GM18498 (cell line): Measurements from ENCODE around the gene ACACA.

ENCODE experiments used
- ATAC-seq: cut with Tn5 transposase; IDR thresholded peaks from one replicate; pipeline ENCODE4 v1.9.1; 2021; ENCODE audit warnings: mild to moderate bottlenecking, moderate library complexity; ENCODE audit not compliant: unreplicated experiment

ACACA gene

GRCh38 chr17:37142294-37142896 lies 264.2 kb downstream of the ACACA start:
- no peak for ATAC-seq

GRCh38 chr17:37138571-37139120 lies 268.0 kb downstream of the ACACA start:
- no peak for ATAC-seq

- no peak for ATAC-seq
These were observed 268.6 kb downstream of the ACACA start for GRCh38 chr17:37137906-37138514.

- no peak for ATAC-seq
These were observed 269.5 kb downstream of the ACACA start for GRCh38 chr17:37137070-37137610.

DNA sequence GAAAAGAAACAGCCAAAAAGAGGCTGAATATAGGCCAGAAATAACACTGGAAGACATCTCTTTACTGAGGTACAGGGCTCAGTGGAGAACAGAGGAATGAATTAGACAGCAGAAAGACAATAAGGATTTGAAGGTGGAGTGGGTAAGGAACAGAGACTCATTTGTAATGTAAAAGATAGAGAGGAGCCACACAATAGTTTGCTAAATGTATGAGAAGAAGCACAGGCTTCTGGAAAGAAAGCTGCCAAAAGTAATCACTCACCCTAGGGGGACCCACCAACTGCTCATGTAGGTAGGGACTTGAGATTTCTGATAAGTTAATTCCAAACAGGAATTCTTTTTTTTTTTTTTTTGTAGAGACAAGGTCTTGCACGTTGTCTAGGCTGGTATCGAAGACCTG lies 271.1 kb downstream of the ACACA start:
- ATAC-seq = no peak

DNA sequence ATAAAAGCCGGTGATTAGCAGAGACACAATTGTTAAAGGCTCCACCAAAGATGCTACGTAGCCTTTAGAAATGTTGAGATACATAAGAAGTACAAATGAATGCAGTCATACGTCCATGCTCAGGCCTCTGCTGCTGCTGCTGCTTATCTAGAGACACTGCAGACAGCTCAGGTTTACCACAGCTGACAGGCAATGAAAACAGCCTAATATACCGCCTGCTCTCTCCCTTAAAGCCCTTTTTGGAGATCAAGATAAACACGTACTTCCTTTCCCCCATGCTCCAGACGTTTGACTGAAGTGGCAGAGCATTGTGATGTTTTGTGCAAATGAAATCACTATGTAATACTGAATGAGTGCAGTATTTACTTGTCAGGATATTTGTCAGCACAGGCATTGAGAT lies 272.6 kb downstream of the ACACA start:
- ATAC-seq = no peak

DNA sequence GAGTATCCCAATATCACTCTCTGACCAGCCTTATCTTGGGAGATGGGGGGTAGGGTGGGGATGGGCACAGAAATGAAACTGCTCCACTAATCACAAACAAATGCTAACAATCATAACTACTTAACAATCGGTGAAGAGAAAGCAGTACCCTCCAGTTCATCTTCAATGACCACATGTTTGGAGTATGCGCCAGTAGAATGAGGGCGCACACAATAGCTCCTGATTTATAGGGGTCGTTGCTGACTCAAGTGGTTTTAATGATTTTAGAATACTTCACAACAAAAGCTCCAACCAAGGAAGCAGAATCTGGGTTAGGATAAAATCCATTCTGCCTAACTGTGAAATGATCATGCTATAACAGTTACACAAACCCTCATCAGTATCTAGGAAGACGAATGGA lies 273.5 kb downstream of the ACACA start:
- ATAC-seq = no peak

DNA sequence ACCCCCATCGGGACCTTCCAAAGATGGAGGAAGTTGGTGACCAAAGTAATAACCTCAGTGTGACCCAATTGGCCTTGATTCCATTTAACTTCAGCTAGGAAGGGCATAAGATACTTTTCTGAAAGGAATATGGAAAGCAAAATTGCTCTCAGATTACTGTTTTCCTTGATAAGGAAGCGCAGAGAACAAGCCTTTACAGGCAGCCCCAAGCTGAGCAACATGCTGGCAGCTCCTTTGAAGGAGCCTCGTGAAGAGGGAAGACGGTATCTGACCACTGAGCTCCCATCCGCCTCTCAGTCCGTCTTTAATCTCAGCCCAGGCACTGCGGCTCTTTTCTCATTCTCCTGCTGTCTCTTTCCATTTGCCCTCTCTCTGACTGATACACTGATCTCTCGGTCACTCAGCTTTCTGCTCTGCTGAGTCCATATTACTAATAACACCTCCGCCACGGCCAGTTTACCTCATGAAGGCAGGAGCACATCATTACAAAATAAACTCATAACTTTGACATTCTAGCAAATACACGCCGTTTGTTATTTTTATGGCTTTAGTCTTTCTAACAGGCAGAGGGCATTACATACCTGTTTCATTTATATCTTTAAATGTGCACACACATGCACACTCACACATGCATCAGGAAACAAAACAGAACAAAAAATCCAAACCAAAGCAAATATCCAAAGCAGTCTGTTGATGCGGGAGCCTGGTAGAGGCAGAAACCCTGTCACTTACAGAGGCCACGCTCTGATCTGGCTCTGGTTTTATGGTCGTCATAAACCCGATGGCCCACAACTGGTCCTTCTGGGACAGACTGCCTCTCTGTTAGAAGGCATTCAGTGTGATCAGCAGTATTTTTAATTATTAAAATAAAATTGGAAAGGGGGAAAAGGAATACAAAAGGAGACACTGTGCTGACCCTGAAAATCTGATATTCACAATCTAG lies 274.7 kb downstream of the ACACA start:
- ATAC-seq = no peak

- ATAC-seq = no peak
These were observed 275.6 kb downstream of the ACACA start for GRCh38 chr17:37130984-37131446.

GRCh38 chr17:37124821-37125173 lies 281.8 kb downstream of the ACACA start:
- ATAC-seq = no peak

GRCh38 chr17:37123941-37124820 lies 282.5 kb downstream of the ACACA start:
- no peak for ATAC-seq

- no peak for ATAC-seq
These were observed 283.2 kb downstream of the ACACA start for GRCh38 chr17:37123386-37123785.

GRCh38 chr17:37121616-37122015 lies 285.0 kb downstream of the ACACA start:
- ATAC-seq = no peak

- ATAC-seq = no peak
These were observed 288.1 kb downstream of the ACACA start for GRCh38 chr17:37118366-37119137.

DNA sequence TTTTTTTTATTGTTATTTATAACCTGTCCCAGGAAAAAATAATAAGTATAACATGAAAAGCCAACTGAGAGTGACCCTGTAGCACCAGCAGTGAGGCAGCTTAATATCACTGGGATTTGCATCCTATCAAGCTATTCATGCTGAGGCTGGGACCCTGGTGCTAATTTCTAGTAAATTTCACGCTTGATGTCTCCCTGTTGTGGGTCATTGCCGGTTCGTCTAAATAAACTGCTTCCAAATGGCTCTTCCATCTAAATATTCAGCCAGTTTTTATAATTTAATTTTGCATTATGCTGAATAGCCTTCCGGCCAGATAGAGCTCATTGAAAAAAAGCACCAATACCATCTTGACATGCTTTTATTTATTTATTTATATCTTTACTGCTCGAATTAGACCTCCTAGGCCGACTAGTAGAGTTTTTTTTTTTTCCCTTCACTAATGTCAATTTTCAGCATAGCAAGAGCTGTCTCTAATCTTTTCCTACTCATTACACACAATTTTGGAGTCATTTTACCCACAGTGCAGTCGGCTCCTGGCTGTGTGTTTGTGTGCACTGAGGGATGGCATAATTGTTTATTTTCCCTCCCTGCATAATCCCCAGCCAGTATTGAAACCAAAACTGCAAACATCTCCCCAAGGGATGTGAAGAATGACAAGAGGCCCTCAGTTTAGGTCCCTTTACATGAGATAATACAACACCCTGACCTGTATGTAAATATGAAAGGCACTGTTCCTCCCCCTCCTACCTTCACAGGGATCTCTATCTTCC lies 289.1 kb downstream of the ACACA start:
- no peak for ATAC-seq

DNA sequence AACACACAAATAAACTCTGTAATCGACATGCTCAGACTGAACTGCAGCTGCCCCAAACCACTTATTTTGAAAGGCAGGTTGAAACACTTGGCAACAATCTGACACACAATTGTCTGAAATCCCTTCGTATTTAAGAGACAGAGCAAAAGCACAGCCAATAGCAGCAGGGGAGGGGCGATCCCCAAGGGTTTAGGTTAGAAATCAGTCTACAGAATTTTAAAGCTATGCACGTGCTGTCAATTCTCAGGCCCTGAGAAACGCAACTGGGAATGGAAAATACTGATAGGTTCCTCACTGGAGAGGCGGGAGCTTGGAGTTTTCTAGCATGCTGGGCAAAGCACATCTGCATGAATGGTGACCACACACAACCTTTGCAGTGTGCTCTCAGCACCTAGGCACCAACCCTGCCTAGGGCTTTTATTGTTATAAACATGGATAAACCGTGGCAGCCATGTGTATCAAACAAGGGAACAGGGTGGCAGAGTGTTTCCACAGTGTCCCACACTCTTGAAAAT lies 289.9 kb downstream of the ACACA start:
- no peak for ATAC-seq

GRCh38 chr17:37111329-37111728 lies 295.3 kb downstream of the ACACA start:
- no peak for ATAC-seq

GRCh38 chr17:37110746-37111145 lies 295.9 kb downstream of the ACACA start:
- no peak for ATAC-seq
